ENCODE results near the gene LMX1B.

DNA sequence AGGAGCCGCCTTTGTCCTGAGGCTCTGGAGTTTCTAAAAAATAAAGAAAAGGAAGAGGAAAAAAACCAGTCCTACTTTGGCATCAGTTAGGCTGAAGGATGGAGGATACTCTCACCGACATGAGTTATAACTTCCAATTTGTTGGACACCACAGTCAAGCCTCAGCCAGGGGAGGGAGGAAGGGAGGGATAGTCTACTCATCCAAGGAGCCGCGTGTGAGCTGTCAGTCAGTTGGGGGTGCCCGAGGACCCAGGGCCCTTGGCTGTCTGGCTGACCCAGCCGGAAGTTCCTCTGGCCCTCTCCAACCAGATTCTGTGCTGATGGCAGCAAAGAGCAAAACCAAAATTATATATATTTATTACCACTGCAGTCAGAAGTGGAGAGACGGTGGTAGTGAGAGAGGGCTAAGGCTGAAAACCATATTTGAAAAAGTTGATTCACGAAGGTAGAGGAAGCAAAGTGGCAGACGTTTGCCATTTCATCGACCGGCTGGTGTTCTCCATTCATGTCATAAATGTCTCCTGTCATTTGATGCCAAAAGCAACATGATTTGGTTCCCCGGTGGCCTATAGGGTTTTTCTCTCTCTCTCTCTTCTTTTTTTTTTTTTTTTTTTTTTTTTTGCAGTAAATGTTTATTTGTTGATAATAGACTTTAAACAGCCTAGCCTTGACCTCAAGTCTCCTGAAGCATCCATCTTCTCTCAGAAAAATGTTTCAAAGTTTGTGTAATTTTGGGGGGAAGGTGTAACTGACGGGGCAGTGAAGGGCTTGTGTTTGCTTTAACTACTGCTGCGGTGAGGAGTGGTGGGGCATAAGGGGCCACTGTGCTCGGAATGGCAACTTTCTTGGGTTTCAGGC is 7.6 kb downstream of the LMX1B start:
- TF ChIP-seq POLR2A (IDR thresholded peaks at IDR 0.05) = no peak
- TF ChIP-seq, protein P1, sequence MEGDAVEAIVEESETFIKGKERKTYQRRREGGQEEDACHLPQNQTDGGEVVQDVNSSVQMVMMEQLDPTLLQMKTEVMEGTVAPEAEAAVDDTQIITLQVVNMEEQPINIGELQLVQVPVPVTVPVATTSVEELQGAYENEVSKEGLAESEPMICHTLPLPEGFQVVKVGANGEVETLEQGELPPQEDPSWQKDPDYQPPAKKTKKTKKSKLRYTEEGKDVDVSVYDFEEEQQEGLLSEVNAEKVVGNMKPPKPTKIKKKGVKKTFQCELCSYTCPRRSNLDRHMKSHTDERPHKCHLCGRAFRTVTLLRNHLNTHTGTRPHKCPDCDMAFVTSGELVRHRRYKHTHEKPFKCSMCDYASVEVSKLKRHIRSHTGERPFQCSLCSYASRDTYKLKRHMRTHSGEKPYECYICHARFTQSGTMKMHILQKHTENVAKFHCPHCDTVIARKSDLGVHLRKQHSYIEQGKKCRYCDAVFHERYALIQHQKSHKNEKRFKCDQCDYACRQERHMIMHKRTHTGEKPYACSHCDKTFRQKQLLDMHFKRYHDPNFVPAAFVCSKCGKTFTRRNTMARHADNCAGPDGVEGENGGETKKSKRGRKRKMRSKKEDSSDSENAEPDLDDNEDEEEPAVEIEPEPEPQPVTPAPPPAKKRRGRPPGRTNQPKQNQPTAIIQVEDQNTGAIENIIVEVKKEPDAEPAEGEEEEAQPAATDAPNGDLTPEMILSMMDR (IDR thresholded peaks at IDR 0.05) = no peak
- no peak for TF ChIP-seq EP300 (IDR thresholded peaks at IDR 0.05)
- TF ChIP-seq POLR2AphosphoS5 (IDR thresholded peaks at IDR 0.05) = no peak

All from sigmoid colon (tissue), 4 donors.